HG03521 (cell line): ENCODE data around the gene TMEM238L.

Experiments used
- ATAC-seq: cut with Tn5 transposase; IDR thresholded peaks from one replicate; pipeline ENCODE4 v1.9.1; 2021; ENCODE audit warnings: mild to moderate bottlenecking, moderate library complexity; ENCODE audit not compliant: unreplicated experiment

TMEM238L gene

DNA sequence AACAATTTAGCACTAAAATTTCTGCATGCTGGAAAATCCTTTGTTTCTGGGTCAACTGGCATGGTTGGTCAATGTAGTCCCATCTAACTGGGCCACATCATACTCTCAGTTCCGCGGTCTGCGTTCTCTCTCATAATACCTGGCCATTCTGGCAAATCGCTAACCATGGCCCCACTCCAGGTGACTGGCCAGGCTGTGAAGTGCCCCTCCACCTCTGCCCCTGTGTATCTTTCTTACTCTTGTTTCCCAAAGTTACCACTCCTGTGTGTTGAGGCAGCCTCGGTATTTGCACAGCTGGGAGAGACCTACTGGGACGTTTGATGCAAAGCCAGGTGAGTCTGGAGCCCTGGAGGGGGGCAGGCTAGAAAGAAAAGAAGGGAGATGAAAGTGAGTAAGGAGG, 2.0 kb upstream of the TMEM238L start:
- no peak for ATAC-seq

DNA sequence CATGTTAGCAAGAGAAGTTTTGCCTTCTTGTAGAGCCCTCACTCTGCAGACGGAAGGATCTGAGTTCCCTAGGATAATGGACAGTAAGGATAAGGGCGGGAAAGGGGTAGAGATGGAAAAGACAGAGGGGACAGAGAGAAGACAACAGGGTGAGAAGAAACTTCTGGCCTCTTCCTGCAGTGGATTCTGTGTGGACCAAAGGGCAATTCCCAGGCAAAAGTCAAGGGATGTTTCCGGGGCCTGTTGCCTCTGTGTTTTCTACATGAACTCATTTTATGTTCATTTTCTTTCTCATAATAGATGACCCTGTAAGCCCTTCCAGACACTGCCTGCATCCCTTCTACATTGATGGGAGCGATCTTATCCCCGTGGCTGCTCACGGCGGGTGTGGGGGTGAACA, 647 bp upstream of the TMEM238L start:
- ATAC-seq, result no peak

DNA sequence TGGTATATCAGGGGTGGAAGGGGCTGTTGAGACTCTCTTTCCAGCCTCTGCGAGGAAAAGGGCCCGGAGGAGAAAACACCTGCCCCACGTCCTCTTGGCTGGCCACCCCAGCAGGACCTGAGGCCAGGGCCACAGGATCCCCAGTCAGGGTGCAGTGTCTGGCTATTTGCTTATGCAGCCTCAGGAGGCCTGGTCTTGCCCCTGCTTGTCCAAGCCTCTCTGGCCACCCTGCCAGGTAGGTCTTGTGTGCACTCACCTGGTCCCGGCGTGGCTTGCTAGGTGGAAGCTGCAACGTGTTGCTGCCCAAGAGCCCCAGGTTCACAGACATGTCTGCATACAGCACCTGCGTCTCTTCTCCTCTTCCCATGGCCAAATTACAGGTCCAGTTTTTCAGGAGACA, 549 bp downstream of the TMEM238L start:
- ATAC-seq, result no peak

DNA sequence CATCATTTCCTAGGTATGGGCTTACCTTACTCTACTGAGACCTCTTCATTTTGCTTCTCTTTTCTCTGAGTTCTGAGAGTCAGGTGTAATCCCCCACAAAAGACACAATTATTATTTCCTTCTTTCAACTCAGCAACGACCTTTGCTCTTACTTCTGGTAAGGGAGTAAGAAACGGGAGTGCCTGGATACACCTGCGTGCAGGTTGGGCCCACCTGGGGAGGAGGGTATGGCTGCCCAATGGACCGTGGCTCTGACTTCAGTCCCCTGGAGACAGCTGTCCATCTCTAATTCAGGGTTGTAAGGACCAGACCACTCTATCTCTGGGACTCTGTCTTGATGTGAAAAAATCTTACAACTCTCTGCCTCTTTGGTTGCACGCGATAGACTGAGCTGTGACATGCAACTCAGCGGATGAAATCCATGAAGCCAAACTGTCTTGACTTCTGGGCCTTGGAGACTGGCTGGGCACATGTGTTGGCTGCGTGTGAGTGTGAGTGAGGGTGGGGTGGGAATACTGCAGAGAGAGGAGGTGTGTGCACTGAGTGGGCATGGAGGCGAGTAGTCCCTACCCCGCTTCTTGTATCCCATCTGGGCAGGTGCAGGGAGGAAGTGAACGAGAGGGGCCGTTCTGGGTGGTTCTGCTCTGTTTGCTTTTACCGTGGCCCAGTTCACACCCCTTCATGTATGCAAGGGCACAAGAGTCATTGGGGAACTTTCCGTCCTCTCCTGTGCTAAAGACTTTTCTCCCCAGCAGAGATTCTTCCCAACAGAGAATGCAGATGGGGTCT, 1.2 kb downstream of the TMEM238L start:
- no peak for ATAC-seq

DNA sequence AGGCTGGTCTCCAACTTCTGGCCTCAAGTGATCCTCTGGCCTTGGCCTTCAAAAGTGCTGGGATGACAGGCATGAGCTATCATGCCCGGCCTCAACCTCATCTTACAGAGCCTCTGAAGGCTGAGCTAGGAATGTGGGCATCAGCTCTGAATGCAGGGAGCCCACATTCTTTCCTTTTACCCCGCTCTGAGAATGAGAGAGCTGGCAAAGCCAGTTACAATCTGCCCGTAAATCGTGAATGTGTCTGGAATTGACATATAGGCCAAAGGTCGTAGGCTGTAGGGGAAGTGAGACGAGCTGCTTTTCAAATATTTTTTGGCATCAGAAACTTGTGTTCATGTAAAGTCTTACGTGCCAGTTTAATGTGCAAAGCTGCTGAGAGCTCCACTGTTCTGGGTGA, 4.5 kb downstream of the TMEM238L start:
- ATAC-seq, result no peak

DNA sequence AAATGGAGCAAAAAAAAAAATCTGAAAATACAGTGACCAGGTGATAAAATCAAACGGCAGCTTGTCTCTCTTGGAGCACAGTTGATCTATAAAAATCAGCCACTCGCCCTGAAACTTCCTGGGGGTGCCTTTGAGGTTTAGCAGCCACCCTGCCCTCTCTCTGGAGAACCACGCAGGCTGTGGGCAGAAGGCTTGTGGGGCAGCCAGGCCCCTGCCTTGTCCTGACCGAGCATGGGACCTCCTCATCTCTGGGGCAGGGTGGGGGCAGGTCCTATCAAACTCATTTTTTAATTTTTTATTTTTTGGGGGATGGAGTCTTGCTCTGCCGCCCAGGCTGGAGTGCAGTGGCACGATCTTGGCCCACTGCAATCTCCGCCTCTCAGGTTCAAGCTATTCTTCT, 5.0 kb downstream of the TMEM238L start:
- ATAC-seq, result no peak

DNA sequence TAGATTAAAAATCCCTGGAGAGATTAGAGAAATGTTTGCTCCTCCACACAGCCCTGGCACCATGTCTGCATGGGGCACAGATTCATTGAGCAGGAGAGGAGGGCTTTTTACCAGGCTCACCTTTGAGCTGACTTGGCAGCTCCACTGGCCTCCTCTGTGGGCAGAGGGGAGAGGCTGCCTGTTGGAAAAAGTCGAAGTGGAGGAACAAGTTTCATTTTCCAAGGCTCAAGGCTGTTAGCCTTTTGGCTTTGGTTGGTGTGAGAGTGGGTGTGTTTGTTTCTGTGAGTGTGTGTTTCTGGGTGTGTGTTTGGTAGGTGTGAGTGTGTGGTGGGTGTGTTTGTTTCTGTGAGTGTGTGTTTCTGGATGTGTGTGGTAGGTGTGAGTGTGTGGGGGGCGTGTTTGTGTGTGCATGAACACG, 5.6 kb downstream of the TMEM238L start:
- no peak for ATAC-seq

DNA sequence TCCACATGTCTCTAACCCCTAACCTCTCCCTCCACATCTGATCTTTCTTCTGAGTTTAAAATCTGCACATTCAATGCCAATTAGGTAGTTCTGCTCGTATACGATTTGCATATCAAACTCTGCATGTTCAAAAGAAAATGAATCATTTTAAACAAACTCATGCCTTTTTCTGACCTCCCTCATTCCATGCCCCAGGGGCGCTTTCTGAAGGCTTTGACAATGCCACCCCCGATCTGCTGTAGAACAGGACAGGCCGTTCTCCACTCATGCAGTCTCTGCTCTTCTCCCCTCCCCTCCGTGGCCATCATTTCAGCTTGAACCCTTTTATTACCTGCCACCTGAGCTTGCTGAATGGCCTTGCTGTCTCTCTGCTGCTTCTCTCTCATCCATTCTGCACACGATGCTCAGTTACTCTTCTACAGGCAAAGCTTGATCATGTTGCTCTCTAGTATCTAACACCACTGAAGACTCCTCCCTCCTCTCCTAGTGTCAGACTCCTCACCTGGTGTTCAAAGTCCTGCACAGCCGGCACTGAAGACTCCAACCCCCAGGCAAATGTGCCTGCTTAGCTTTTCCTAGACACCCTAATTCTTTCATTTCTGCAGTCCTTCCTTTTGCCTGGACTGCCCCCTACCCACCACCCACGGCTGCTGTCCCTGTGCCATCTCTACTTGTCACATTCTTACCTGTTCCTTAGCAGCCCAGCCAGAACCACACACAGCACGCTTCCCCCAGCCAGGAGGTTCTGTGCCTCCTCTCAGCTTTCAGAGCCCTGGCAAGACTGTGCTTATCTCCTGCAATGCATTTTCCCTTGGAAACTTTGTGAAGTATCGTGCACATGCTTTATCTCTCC, 6.2 kb downstream of the TMEM238L start:
- ATAC-seq, result no peak

DNA sequence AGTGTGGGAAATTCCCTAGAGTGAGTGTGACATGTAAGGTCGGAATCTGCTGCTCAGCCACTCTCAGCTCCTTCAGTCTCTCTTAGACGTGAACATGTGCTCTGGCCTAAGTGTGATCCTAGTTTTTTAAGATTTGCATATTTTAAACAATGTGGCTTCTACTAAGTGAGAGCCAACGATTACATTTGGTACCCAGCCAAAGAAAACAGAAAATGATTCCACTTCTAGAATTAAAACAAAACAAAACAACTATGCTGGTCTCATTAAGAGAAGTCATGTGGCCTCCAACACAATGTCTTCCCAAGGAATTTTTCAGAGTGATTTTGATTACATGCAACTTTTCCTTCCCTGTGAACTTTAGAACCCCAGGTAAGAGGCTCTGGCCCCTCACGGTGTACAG, 10.1 kb downstream of the TMEM238L start:
- ATAC-seq, result no peak

DNA sequence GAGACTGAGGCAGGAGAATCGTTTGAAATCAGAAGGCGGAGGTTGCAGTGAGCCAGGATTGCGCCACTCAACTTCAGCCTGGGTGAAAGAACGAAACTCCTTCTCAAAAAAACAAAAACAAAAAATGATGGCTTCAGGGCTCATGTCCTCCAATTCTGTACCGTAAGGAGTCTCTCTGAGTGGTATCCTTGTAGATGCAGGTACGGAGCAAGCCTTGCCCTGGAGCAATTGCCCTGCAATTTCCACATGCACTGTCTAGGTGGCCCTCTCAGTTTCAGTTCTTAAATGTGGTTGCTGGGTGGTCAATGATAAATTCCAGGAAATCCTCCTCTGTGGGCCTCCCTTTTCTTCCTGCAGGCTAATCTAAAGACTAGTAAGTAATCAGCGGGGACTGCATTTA, 10.6 kb downstream of the TMEM238L start:
- ATAC-seq, result no peak

DNA sequence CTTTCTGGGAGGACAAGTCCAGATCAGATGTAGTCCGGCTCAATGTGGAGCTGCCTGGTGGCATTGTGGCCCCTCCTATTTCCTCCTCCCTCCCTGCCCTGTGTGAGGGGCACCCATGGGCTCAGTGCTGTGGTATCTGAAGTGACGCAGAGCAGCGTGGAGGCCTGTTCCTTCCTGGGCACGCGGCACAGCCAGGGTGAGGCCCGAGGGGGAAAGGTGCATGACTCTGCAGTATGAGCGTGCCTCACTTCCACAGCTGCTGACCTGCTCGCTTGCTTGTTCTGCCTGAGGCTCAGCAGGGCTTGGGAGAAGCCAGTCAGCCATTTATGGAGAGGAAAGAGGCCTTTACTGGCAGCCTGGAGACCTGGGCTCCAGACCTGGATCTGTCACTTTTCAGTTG, 11.7 kb downstream of the TMEM238L start:
- no peak for ATAC-seq

DNA sequence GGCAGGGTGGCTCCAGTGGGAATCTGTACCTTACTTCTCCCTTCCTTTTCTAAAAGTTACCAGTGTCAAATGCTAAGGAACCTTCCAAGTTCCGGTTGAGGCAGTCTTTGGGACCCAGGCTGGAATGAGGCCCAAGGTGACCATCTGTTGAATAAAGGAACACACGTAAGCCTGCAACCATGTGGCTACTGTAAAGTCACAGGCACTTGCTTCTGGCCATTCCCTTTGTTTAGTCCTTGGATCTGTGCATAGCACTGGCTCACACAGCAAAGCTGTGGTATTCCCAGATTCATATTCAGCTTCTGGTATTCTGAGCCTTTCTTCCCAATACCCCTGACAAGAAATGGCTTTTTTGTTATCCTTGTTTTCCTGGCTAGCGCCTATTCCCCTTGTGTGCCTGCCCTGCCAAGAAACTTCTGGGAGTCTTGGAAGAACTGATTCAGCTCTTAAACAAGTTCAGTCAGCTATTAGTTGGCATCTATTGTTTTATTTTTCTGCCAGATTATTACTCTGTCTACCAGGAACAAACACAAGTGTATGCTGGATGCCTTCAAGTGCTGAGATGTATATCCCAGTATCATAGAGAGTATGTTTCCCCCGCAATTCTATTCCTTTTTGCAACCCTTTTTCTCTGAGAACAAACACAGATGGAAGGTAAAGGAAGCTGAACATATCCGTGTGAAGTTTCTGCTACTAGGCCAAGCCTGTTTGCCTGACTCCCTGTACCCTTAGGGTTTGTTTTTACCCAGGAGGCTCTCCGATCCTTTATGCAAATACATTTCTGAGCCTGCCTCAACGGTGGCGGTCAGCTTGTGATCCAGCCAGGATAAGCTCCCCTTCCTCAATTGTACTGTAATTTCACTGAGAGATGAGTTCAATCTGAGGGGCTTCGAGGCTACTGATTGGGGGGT, 13.2 kb downstream of the TMEM238L start:
- no peak for ATAC-seq

DNA sequence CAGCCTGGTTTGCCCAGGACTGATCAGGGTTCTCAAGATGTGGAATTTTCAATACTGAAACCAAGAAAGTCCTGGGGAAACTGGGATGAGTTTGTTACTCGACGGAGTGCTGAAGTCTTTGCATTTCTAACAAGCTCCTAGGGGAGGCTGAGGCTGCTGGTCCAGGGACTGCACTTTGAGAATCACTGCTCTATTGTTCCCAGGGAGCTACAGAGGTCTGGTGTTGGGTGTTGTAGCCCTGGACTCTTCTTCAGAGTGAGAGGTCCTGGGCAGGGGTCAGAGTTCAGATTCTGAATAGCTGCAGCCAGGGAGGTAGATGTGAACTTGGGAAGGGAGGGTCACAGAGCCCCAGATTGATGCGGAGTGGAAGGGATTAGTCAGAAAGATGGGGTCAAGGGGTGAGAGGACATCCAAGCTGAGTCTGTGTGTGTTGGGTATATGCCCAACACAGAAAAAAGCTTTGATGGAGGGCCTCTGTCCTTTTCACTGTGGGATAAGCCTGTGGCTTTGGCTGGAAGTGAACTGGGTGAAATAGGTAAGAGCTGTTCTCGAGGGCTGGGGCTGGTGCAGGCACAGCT, 14.1 kb downstream of the TMEM238L start:
- ATAC-seq, result no peak

DNA sequence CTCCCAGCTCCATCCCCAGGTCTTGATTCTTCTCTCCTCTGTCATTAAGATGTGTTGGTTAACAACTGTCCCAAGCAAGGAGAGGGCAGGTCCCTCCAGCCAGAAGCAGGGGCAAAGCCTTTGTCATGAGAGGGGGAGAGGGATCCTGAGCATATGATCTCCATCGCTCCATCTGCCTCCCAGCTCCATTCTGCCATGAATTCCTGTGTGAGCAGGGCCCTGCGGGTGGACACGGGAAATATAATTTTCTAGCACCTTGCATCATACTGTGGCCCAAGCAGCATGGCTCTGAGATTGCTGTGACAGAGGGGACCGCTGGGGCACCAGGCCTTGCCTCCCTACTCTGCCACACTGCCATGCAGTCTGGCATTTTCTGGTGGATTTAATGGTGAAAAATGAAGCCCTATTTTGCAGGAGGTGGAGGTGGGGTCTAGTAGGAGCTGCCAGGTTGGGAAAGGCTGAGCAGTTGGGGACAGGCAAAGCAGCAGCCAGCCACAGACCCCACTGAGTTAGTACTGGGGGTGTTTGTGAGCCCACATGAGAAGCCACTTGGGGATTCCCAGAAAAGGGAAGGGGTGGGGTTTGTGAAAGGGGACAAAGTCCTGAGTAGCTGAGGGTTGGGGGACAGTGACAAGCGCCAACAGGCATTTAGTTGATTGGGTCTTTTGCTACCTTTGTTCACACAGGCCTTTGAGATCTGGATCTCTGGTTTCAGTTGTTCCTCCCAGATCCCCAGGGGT, 16.4 kb downstream of the TMEM238L start:
- no peak for ATAC-seq

DNA sequence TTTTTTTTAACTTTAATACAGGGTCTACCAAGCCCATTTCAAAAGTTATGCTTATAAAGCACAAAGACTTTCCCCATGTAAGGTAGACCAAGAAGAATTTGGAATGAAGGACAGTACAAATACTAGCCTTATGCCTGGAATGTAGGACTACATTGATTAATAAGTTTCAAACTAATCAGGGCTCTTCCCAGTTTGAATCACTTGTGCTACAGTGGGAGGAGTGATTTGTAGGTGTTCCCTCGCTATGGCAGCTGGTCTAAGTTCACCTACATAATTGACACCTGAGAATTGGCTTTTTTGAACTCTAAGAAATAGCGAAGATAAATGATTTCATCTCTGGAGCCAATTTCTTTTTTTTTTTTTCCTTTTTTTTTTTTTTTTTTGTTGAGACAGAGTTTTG, 18.6 kb downstream of the TMEM238L start:
- ATAC-seq, result no peak

DNA sequence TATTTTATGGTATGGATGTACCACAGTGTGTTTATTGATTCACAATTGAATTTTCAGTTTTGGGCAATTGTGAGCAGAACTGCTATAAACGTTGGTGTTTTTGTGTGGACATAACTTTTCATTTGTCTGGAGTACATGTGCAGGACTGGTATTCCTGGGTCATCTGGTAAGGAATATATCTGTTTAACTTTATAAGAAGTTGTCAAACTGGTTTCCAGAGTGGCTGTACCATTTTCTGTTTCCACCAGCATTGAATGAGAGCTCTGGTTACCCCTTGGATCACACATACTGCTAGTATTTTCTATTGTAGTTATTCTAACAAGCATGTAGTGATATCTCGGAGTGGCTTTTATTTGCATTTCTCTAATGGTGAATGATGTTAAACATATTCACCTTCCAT, 24.3 kb downstream of the TMEM238L start:
- ATAC-seq, result no peak

DNA sequence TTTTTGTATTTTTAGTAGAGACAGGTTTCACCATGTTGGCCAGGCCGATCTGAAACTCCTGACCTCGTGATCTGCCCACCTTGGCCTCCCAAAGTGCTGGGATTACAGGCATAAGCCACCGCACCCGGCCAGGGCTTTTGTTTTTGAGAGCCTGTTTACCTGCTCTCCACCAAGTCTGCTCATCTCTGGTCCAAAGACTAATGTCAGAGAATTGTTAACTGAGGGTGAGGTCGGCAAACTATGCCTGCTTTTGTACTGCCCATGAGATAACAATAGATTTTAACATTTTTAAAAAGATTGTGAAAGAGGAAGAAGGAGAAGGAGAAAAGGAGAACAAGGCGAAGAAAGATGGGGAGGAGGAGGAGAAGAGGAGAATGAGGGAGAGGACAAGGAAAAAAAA, 26.0 kb downstream of the TMEM238L start:
- ATAC-seq, result no peak

DNA sequence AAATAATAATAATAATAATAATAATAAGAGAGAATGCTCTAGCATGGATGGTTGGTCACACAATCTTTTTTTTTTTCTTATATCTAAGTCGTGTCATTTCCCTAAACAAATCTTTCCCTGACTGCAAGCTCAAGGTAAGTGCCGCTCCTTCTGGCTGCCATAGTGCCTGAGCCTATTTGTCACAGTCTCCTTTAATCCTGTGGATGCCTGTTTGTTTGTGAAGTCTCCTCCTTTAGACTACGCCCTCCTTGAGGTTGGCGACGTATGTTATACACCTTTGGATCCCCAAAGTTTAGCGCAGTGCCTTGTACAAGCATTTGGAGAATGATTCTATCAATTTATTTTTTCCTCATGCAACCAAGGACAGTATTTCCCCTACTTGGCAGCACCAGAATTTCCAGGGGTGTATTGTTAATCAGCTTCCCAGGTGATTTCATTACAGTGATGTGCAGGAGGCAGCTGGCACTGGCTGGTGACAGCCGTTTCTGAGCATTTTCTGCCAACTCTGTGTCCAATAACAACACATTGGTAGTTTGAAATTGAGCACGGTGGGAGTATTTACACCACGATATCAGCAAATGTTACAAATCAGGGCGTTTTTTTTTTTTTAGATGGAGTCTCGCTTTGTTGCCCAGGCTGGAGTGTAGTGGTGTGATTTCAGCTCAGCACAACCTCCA, 26.6 kb downstream of the TMEM238L start:
- ATAC-seq, result no peak

DNA sequence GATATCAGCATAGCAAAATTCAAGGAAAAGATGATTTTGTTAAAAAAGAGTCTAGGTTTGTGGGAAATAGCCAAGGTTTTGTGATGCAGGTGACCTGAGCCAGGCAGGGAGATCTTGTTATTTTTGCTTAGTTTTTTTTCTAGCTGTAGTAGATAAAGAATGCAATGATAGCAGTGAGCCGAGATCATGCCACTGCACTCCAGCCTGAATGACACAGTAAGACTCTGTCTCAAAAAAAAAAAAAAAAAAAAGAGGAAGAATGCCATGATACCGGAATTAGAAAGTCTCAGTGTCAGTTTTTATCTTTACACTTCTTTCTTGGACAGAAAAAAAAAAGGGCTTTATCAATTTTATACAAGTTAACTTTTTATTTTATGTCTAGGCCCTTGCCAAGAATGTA, 27.5 kb downstream of the TMEM238L start:
- no peak for ATAC-seq
